ENCODE data around the gene BANP.
"Not testable (repeated sequence)": the region's sequence is repeated elsewhere in the genome, so short reads cannot be mapped to it uniquely, and the experiment has no call there.

The BANP gene

DNA sequence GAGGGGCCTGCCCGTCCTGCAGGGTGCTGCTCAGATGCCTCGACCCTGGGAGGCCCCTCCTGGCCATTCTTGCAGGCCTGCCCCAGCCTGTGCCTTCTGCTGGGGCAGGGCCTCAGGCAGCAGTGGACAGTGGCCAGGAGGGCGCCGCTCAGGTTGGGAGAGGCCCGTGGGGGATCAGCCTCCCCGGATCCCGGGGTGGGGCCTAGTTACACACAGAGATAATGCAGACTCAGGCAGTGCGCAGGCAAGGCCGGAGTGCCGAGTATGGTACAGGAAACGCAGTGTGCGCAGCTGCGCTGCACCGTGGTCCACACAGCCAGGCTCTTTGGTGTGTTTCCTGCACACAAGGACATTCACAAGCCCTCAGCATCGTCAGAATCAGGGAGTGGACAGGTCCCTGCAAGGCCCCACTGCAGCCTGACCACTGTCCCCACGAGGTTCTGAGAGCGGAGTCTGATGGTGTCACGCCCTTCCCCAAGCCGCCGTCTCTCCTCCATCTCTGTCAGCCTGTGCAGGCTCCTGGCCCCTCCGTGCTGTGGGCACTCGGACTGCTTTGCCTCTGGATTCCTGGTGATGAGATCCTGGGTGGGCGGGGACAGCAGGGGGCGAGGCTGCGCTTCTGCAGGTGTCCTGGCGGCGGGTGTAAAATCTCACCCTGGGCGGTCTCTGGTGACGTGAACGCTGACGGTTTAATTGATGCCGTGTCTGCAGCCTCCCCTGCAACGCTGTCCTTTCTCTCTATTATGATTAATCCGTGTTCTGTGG lies 141.7 kb downstream of the BANP start:
- DNase-seq, result not testable (repeated sequence)

DNA sequence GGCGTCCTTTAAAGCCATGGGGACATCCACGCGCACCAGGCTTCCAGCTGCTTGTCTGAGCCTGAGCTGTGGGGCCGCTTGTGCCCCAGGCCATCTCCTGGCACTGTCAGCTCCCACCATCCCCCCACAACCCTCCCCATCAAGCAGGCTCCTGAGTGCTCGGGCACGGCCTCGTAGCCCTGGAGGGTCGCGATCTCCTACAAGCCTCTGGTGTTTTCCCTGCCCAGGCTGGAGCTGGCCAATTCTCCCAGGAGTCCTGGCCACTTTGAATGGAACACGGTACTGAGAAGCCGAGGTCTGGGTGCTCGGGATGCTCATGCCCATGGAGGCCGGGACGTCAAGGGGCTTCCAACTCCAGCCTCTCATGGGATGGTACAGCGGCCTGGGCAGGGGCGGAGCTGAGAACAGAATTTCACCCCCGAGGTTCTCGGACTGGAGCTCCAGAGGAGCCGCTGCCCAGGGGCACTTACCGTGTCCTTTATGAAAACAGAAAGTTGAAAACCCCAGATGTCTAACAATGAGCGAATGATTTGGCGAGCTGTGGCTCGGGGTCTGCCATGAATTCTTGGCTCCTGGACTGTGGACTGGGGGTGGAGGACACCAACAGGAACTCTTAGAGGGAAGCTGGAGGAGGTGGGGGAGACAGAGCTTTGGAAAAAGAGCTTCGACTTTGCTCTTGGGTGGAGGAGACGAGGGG lies 142.5 kb downstream of the BANP start:
- DNase-seq, result not testable (repeated sequence)

DNA sequence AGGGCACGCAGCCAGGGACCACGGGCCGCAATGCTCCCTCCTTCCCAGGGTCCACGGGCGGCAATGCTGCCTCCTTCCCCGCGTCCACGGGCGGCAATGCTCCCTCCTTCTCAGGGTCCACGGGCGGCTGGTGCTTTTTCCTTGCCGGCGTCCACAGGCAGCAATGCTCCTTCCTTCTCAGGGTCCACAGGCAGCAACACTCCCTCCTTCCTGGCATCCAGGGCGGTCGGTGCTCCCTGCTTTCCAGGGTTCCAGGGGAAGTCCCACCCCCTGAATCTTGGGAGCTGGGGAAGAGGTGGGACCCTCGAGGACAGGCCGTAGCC lies 143.0 kb downstream of the BANP start:
- DNase-seq, result not testable (repeated sequence)

DNA sequence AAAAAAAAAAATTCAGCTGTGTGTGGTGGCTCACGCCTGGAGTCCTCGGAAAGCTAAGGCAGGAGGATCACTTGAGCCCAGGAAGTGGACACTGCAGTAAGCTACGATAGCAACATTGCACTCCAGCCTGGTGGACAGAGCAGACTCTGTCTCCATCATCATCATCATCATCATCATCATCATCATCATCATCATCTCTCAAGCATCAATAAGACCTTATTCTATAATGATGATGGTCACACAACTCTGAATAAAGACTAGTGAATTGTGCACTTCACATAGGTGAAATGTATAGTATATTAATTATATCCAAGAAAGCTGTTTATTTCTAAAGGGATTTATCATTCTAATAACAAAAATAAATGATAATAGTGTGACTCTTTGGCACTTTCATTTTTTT lies 143.7 kb downstream of the BANP start:
- not testable (repeated sequence) for DNase-seq

DNA sequence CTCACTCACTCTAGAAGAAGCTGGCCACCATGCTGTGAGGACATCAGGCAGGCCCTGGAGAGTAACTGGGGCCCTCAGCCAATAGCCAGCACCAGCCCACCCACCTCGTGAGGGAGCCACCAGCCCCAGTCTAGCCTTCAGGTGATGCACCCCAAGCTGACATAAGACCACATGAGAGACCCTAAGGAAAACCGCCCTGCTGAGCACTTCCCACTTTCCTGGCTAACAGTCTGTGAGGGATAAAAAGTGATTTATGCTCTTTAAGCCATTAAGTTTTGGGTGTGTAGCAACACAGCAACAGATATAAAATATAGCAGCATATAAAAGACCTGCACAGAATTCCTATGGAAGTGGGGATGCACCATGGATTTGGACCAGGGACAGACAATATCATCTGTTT lies 145.4 kb downstream of the BANP start:
- not testable (repeated sequence) for DNase-seq

DNA sequence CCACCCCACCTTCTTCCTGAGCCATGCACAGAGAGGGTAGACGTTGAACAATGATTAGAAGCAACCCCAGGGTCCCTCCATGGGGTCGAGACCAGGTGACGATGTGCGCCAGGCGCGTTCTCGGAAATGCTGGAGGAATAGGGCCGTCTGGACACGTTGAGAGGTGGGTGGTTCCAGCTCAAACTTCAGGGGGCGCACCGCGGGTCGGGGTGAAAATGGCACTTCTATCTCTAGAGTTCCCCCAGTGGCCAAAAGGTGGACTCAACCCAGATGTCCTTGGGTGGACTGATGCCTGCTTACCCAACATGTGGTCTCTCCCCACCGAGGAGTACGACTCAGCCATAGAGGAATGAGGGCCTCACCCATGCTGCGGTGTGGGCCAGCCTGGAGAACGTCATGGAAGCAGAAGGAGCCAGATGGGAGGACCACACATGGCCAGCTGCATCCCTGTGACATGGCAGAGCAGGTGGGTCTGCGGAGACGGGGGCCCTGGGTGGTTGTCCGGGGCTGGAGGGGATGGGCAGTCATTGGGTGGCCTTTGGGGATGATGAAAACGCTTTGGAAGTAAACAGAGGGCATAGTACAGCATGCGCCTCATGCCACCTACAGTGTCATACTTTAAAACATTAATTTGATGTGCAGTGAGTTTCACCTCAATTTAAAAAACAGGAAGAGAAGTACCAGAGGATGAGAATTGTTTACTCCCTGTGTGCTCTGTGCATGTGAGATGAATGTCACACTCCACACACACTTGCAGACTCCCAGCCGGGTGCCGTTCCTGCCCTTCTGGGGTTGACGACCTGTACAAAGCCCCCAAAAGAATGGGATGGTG lies 147.7 kb downstream of the BANP start:
- DNase-seq, result not testable (repeated sequence)

DNA sequence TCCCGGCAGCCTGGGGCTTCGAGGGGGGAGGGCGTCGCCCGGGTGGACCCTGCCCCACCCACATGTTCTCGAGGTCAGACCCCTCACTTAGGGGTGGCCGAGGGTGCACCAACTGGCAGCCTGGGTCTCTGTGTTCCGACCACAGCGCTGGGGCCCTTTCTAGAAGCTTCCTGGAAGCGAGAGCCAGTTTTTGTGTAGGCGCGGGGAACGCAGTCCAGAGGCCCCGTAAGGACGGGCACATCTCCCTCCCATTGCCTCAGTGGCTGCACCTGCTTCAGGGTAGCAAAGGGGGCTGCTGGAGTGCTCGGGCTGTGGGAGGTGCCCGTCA lies 148.3 kb downstream of the BANP start:
- no peak for DNase-seq

DNA sequence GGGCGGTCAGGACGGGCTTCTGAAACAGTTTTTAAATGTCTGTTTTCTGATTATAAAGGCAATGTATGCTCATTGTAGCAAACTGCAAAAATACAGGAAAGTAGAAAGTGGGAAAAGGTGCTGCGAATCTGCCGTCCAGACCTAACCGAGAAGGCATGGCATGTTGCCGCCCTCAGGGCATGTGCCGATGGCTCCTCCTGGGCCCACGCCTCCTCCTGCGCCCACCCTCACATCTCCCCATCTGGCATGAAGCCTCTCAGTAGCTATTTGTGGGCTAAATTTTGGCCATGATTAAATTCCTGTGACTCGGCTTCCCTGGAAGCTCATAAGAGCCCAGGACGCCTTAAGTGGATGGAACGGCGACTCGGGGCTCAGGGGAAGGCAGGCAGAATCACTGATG lies 148.7 kb downstream of the BANP start:
- not testable (repeated sequence) for DNase-seq

DNA sequence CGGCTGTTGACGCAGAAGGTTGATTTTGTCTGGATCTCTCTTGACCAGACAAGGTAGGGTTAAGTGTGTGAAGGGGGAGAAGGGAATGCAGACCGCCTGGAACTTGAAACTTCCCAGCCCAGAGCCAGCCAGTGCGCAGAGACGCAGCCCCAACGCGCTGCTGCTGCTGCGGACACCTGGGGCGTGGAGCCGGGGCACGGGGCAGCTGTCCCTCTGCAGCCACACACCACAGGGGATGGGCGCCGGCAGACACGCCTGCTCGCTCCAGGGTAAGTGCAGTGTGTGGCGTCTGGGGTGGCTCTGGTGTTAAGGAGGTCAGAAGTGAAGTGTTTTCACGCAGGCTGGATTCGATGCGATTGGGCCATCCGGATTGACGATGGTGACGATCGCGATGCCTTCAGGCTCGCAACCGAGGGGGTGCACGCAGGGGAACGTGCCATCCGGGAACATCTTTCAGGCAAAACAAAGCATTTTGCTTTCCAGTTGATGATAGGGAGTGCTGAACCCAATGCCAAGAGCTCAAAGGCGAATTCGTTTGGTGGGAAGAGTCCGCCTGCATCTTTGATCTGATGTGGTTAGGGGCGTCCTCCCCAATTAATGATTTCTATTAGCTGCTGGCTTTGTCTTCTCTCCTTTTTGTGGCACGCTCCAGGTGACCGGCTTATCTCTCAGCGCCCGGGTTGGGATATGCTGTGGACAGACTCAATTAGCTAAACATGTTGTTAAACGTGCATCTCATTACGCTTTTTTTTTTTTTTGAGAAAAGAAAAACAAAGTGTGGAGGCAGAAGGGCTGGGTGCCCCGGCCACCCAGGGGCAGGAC lies 149.8 kb downstream of the BANP start:
- DNase-seq, result not testable (repeated sequence)

DNA sequence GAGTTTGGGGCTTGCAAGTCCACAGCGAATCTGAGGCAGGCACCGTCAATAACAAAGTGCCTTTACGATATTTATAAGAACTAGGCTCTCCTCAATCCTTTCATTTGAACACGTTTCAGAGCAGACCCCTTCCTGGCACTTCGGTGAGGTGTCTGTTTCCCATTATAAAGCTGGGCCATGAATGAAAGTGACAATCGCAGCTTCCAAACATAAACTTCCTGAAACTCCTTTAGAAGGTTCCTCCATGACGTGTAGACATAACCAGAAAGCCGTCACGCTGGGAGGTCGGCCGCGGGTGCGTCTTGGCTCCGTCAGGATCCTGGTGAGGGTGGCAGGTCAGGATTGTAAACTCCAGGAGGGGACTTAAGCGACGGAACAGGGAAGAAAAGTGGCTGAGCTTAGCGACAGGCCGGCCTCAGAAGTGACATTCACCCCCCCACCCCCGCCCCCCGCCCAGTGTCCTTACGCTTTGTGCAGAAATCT lies 150.4 kb downstream of the BANP start:
- not testable (repeated sequence) for DNase-seq

DNA sequence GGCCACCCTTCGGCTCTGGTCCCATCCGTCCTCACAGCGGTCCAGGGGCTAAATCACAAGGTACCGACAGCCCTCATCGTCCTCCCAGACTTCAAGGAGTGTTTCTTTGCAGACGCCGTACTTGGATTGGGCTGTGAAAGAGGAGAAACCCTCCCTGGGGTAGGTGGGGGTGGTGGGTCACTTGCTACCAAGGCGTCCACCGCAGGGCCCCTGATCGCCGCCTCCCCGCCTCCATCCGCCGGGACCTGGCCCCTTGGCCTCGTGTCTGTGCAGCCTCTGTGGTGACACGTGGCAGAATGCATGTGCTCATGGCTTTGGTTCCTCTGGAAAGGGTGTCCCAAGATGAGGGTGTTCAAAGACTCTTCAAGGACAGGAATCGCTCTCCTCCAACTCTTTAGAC lies 151.4 kb downstream of the BANP start:
- no peak for DNase-seq

DNA sequence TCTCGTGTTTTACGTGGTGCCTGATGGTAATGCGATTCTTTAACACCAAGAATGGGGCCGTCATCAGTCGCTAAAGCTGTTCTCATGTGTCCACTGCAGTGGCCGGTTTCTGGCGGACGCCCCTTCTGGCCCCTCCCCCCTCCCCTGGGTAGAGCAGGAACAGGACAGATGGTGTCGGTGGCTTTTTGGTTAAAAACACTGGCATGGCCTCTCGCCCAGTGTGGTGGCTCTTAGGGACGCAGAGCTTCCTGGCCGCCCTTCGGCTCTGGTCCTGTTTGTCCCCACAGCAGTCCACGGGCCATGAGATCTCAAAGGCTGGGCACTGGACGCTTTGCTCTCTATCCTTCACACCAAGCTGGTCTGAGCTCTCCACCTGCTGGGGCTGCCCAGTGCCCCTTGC lies 151.8 kb downstream of the BANP start:
- DNase-seq, result no peak

DNA sequence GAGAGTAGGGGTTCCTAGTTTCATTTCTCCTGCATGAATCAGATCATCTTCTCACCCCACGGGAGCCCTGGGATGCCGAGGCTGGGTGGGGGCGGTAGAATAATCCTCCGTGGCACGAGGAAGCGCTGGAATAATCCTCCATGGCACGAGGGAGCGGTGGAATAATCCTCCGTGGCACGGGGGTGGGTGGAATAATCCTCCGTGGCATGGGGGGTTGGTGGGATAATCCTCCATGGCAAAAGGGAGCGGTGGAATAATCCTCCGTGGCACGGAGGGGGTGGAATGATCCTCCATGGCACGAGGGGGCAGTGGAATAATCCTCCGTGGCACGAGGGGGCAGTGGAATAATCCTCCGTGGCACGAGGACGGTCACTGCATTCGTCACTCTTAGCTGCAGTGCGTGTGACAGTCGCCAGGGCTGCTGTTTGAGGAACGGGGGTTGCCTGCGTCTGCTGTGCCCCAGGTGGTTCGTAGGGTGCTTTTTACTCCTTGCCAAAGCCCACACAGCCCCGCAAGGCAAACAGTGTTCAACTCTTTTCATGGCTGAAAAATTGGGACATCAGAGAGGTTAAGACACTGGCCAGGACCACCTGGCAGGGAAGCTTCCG lies 152.5 kb downstream of the BANP start:
- no peak for DNase-seq

DNA sequence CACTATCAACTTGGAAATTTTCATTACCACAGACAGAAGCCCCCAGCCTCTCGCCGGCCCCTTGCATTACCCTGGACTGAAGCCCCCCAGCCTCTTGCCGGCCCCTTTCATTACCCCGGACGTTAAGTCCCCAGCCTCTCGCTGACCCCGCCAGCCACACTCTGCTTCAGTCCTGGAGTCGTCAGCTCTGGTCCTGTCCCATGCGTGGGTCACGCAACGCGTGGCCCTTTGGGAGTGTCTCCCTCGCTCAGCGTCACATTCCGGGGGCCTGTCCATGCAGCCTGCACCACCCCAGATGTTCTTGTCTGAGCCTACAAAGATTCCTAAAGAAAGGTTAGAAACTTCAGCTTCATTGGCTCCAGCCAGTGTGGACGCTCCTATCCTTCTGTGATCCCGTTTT lies 153.1 kb downstream of the BANP start:
- not testable (repeated sequence) for DNase-seq

DNA sequence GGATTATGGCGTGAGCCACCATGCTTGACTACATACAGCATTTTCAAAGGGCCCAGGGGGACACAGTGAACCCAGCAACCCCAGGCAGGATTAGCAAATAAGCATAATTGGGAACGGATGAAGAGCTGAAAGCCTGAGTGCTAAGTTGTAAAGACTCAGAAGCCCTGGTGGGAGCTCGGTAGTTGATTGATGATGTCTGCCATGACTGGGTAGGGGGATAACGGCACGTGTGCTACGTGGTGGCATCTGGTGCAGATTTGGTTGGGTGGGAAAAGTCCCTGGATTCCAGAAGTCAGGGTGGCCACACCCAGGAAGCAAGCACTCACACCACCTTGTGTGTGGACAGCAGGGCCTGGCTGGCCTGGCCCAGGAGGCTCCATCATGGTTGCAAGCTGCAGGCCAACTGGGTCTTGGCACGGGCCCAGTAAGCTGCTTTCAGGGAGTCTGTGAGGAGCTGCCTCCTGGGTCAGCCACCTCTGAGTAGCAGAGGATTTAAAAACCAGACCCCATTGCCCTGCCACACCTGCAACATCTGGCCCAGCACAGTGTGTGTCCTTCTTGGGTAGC lies 154.4 kb downstream of the BANP start:
- not testable (repeated sequence) for DNase-seq

DNA sequence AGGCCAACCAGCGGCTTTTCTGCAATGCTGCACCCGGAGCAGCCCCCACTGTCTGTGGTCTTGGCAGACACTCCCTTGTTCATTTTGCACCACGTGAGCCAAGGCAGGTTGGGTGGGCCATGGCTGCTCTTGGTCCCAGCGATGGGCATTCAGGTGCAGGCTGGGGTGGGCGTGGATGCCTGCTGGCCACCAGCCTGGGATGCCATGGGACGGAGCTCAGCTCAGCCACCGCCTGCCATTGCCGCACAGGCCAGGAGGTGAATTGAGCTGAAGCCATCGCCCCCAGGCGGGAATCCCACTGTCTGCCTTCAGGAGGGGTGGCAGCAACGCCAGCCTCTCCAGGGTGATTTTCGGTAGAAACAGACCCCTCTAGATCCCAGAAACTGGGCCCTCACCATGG lies 155.3 kb downstream of the BANP start:
- DNase-seq, result not testable (repeated sequence)

DNA sequence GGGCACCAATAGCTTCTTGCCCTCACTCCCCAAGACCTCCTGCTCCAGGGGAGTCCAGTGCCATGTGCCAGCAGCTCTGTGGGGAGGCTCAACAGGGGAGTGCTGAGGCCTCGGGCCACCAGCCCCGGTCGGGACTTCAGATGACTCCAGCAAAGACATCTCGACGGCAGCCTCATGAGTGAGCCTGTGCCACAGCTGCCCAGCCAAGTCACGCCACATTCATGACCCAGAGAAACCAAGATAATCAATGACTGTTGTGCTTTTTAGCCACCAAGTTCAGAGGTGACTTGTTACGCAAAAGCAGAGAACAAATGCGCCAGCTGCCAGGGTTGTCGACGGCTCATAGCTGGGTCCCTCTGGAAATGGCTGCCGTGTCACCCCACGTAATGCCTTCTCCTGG lies 157.5 kb downstream of the BANP start:
- DNase-seq, result no peak

DNA sequence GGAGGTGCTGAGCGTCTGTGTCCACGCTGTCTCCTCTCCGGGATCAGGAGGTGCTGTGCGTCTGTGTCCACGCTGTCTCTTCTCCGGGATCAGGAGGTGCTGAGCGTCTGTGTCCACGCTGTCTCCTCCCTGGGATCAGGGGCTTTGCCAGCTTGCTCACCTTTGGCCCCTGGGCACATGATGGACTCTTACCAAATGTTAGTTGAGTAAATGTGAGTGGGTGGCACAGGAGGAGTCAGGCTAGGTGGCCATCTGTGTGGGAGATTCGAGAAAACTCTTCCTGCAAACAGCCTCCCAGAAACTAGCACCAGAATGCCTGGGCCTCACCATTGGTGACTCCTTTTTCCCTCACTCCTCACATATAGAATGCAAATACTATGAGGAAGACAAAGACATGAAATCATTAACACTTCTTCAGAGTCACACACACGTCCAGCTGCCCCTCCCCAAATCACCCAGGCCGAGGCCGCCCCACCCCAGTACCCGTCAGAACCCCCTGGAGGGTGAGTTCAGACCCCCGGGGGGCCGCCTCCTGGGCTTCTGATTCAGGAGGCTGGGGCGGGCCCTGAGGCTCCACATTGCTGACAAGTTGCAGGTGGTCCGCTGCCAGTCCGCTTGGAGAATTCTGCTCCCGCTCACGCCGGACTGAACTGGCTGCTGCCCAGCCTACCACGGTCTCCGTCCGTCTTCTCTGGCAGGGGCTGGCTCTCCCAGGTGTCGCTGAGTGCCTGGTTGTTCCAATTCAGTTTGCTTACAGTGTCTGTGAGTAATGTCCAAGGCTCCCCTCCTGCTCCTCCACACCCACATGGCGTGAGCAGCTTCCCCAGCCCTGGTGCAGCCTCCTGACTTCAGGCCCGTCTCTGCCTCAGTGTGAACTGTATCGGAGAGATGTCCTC lies 158.7 kb downstream of the BANP start:
- not testable (repeated sequence) for DNase-seq

DNA sequence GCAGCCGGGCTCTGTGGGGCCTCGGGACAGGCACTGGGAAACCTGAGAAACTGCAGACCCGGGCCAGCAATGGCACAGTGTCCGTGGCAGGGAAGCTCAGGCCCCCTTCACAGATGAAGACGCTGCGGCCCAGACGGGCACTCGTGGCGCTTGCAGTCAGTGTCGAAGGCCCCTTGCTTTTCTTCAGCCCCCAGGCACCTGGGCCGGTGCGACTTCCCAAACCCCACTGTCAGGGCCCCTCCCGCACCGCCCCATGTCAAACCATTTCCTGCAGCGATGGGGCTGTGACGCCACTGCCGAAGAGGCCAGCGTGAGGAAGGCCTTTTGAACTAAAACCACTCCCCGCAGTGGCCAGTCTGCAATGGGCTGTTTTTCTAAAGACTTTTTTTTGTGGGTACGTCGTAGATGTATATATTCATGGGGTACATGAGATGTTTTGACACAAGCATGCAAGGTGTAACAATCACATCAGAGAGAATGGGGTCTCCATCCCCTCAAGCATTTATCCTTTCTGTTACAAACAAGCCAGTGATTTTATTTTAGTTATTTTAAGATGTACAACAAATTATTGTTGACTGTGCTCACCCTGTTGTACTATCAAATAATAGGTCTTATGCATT lies 159.8 kb downstream of the BANP start:
- DNase-seq, result not testable (repeated sequence)

DNA sequence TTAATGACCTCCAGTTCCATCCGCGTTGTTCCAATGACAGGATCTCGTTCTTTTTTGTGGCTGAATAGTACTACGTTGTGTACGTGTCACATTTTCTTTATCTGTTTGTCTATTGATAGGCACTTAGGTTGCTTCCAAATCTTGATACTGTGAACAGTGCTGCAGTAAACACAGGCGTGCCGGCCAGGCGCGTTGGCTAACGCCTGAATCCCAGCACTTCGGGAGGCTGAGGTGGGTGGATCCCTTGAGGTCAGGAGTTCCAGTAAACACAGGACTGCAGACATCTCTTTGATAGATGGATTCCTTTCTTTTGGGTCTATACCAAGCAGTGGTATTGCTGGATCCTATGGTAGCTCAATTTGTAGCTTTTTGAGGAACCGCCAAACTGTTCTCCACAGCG lies 160.7 kb downstream of the BANP start:
- not testable (repeated sequence) for DNase-seq
